ENCODE measurements around the gene NXPH1. TPM values are rescaled to one million over a fixed set of nuclear protein-coding genes. Genes with fewer than 3 reads are reported as not detected.

The NXPH1 gene
- total RNA-seq, 4 donors from 2014 or later: not detected

GRCh38 chr7:8638076-8638475 is 204.7 kb downstream of the NXPH1 start:
- no peaks in the 10 kb centered on the region for H3K4me1 ChIP-seq
- ATAC-seq (peak in 1 of 2 donors; percentile 30), DNase-seq (no peak)
- TF ChIP-seq POLR2A (IDR thresholded peaks at IDR 0.05): no peak
- TF ChIP-seq, protein P1, sequence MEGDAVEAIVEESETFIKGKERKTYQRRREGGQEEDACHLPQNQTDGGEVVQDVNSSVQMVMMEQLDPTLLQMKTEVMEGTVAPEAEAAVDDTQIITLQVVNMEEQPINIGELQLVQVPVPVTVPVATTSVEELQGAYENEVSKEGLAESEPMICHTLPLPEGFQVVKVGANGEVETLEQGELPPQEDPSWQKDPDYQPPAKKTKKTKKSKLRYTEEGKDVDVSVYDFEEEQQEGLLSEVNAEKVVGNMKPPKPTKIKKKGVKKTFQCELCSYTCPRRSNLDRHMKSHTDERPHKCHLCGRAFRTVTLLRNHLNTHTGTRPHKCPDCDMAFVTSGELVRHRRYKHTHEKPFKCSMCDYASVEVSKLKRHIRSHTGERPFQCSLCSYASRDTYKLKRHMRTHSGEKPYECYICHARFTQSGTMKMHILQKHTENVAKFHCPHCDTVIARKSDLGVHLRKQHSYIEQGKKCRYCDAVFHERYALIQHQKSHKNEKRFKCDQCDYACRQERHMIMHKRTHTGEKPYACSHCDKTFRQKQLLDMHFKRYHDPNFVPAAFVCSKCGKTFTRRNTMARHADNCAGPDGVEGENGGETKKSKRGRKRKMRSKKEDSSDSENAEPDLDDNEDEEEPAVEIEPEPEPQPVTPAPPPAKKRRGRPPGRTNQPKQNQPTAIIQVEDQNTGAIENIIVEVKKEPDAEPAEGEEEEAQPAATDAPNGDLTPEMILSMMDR (IDR thresholded peaks at IDR 0.05 in 4 of 5, conservative IDR thresholded peaks at IDR 0.05 in 1 of 5): no peak
- no peak overlapping the region for H3K27ac ChIP-seq
- in situ Hi-C loops (cut with MboI; ENCODE audit: low sequenced_read_pairs in 4 of 4) (no loop called here), intact Hi-C loops (cut with DNase I; ENCODE audit: low total_unique reads) (no loop called here)
- no peaks in the 10 kb centered on the region for H3K36me3 ChIP-seq
- no peaks in the 10 kb centered on the region for H3K27me3 ChIP-seq
- H3K4me3 ChIP-seq: no peak overlapping the region
- no peaks in the 10 kb centered on the region for H3K9me3 ChIP-seq

GRCh38 chr7:8639668-8640067 is 206.3 kb downstream of the NXPH1 start:
- intact Hi-C loops (cut with DNase I; ENCODE audit: low total_unique reads): no loop called here
- no peak for ATAC-seq
- H3K4me1 ChIP-seq: no peaks in the 10 kb centered on the region
- in situ Hi-C loops (cut with MboI; ENCODE audit: low sequenced_read_pairs in 4 of 4): no loop called here
- H3K4me3 ChIP-seq: no peak overlapping the region
- no peak for DNase-seq
- no peaks in the 10 kb centered on the region for H3K27me3 ChIP-seq
- TF ChIP-seq, protein P1 (IDR thresholded peaks at IDR 0.05 in 4 of 5, conservative IDR thresholded peaks at IDR 0.05 in 1 of 5): no peak
- no peaks in the 10 kb centered on the region for H3K36me3 ChIP-seq
- H3K9me3 ChIP-seq: no peaks in the 10 kb centered on the region
- H3K27ac ChIP-seq: no peak overlapping the region

- ATAC-seq: no peak
- H3K4me1 ChIP-seq: no peaks in the 10 kb centered on the region
- H3K9me3 ChIP-seq: no peaks in the 10 kb centered on the region
- in situ Hi-C loops (cut with MboI; ENCODE audit: low sequenced_read_pairs in 4 of 4): no loop called here
- H3K4me3 ChIP-seq: no peak overlapping the region
- TF ChIP-seq, protein P1 (IDR thresholded peaks at IDR 0.05 in 4 of 5, conservative IDR thresholded peaks at IDR 0.05 in 1 of 5): no peak
- no peak for TF ChIP-seq POLR2A (IDR thresholded peaks at IDR 0.05)
- no peak overlapping the region for H3K27ac ChIP-seq
- no peaks in the 10 kb centered on the region for H3K27me3 ChIP-seq
- DNase-seq: no peak
- H3K36me3 ChIP-seq: no peaks in the 10 kb centered on the region
- intact Hi-C loops (cut with DNase I; ENCODE audit: low total_unique reads): no loop called here
Observed at GRCh38 chr7:8640671-8641070, 207.3 kb downstream of the NXPH1 start.

- DNase-seq (no peak), ATAC-seq (no peak)
- H3K4me1 ChIP-seq: no peaks in the 10 kb centered on the region
- no peaks in the 10 kb centered on the region for H3K27me3 ChIP-seq
- no peak overlapping the region for H3K27ac ChIP-seq
- in situ Hi-C loops (cut with MboI; ENCODE audit: low sequenced_read_pairs in 4 of 4): no loop called here
- H3K9me3 ChIP-seq: no peaks in the 10 kb centered on the region
- intact Hi-C loops (cut with DNase I; ENCODE audit: low total_unique reads): no loop called here
- TF ChIP-seq POLR2A (IDR thresholded peaks at IDR 0.05): no peak
- TF ChIP-seq, protein P1 (IDR thresholded peaks at IDR 0.05 in 4 of 5, conservative IDR thresholded peaks at IDR 0.05 in 1 of 5): no peak
- no peak overlapping the region for H3K4me3 ChIP-seq
- no peaks in the 10 kb centered on the region for H3K36me3 ChIP-seq
Observed at GRCh38 chr7:8668627-8669500, 235.5 kb downstream of the NXPH1 start.
